K562 (cell line): Measurements from ENCODE around the gene CCDC27. TPM values are rescaled to one million over a fixed set of nuclear protein-coding genes. Genes with fewer than 3 reads are reported as not detected.

Experiments
- ATF2 ChIP-seq: sonication (generic); formaldehyde crosslinking; IDR thresholded peaks from 2 replicates; pipeline ENCODE4 v1.8.1; 2022; ENCODE audit warnings: missing genetic modification reagents
- BRCA1 ChIP-seq, 2 experiments: fragments of 450-650 bp in 1 of 2; sonication (generic) in 1 of 2; formaldehyde crosslinking in 1 of 2; IDR thresholded peaks; 2 replicates each; pipeline versions ENCODE4 v1.5.0 to v1.6.1; 2017 to 2020; ENCODE audit warnings: mild to moderate bottlenecking in 1 of 2, missing genetic modification reagents in 1 of 2
- CBX2 ChIP-seq: fragments of 200-600 bp; sonication (generic); IDR thresholded peaks from one replicate; pipeline ENCODE4 v1.6.1; 2012; ENCODE audit warnings: mild to moderate bottlenecking, low read length, inconsistent platforms; ENCODE audit not compliant: insufficient read depth, poor library complexity, severe bottlenecking
- CCNT2 ChIP-seq: IDR thresholded peaks from 2 replicates; pipeline ENCODE4 v1.6.1; 2011; ENCODE audit warnings: borderline replicate concordance, low read depth, mild to moderate bottlenecking, moderate library complexity, mixed read lengths, low read length; ENCODE audit not compliant: insufficient read length; ENCODE audit errors: extremely low read depth
- CTCFL ChIP-seq: IDR thresholded peaks from 2 replicates; pipeline ENCODE4 v1.6.1; 2011; ENCODE audit warnings: borderline replicate concordance, low read depth, mild to moderate bottlenecking, moderate library complexity, low read length; ENCODE audit not compliant: insufficient read depth, poor library complexity, severe bottlenecking
- DACH1 ChIP-seq: fragments of 450-650 bp; IDR thresholded peaks from 2 replicates; pipeline ENCODE4 v1.6.1; 2018; ENCODE audit not compliant: partially characterized antibody
- GTF2E2 ChIP-seq: fragments of 200-800 bp; sonication (Bioruptor generic); IDR thresholded peaks from 2 replicates; pipeline ENCODE4 v1.6.1; 2016; ENCODE audit warnings: missing genetic modification characterization, missing compliant biosample characterization
- HDAC2 ChIP-seq: fragments of 450-650 bp; IDR thresholded peaks from 2 replicates; pipeline ENCODE4 v1.6.1; 2016; ENCODE audit warnings: mild to moderate bottlenecking
- LEF1 ChIP-seq: fragments of 450-650 bp; IDR thresholded peaks from 2 replicates; pipeline ENCODE4 v1.6.1; 2016; ENCODE audit warnings: mild to moderate bottlenecking
- NEUROD1 ChIP-seq: fragments of 150-350 bp; IDR thresholded peaks from 2 replicates; pipeline ENCODE4 v1.6.1; 2014; ENCODE audit warnings: borderline replicate concordance, low read length, low read depth; ENCODE audit not compliant: partially characterized antibody
- NFIC ChIP-seq: fragments of 450-650 bp; IDR thresholded peaks from 2 replicates; pipeline ENCODE4 v1.6.1; 2017; ENCODE audit warnings: mild to moderate bottlenecking, inconsistent platforms
- RAD21 ChIP-seq, 2 experiments: fragments of 250-450 bp in 1 of 2; fragments of 450-650 bp in 1 of 2; sonication (Bioruptor Pico) in 1 of 2; formaldehyde crosslinking in 1 of 2; IDR thresholded peaks in 1 of 2; conservative IDR thresholded peaks in 1 of 2; 2 replicates each; pipeline versions ENCODE4 v1.4.0 to v1.8.0; 2020 to 2022; ENCODE audit warnings: mild to moderate bottlenecking in 2 of 2, moderate library complexity in 1 of 2
- SAP30 ChIP-seq: fragments of 200-600 bp; sonication (generic); IDR thresholded peaks from 2 replicates; pipeline ENCODE4 v1.6.1; 2012; ENCODE audit warnings: borderline replicate concordance, low read depth, mild to moderate bottlenecking, moderate library complexity, low read length, control low read depth, inconsistent platforms; ENCODE audit not compliant: insufficient read depth, poor library complexity, severe bottlenecking
- SLC30A9 ChIP-seq: fragments of 250-450 bp; sonication (Bioruptor Pico); IDR thresholded peaks from 2 replicates; pipeline ENCODE4 v1.8.0; 2022; ENCODE audit warnings: mild to moderate bottlenecking, moderate library complexity
- SRF ChIP-seq, 2 experiments: fragments of 250-450, 450-650 bp in 1 of 2; sonication (Bioruptor Pico) in 1 of 2; sonication (generic) in 1 of 2; formaldehyde crosslinking; IDR thresholded peaks; 2 replicates each; pipeline versions ENCODE4 v1.5.0 to v1.5.1; 2020 to 2022; ENCODE audit warnings: mild to moderate bottlenecking in 1 of 2, missing genetic modification reagents in 1 of 2
- TAF9B ChIP-seq: fragments of 450-650 bp; IDR thresholded peaks from 2 replicates; pipeline ENCODE4 v1.6.1; 2018; ENCODE audit warnings: mild to moderate bottlenecking; ENCODE audit not compliant: partially characterized antibody
- ZBTB12 ChIP-seq: fragments of 250-450 bp; sonication (Bioruptor Pico); IDR thresholded peaks from 2 replicates; pipeline ENCODE4 v1.4.0; 2020
- ZNF395 ChIP-seq: fragments of 200-800 bp; sonication (Bioruptor generic); IDR thresholded peaks from 2 replicates; pipeline ENCODE4 v1.6.1; 2017; ENCODE audit warnings: missing genetic modification characterization, missing compliant biosample characterization
- ZNF444 ChIP-seq: fragments of 250-450 bp; sonication (Bioruptor Pico); IDR thresholded peaks from 2 replicates; pipeline ENCODE4 v1.4.0; 2020; ENCODE audit warnings: mild to moderate bottlenecking, moderate library complexity
- ZNF695 ChIP-seq: fragments of 450-650 bp; formaldehyde crosslinking; IDR thresholded peaks from 2 replicates; pipeline ENCODE4 v1.4.0; 2020; ENCODE audit warnings: mild to moderate bottlenecking, moderate library complexity
- polyA plus RNA-seq, 8 experiments: library from polyadenylated mRNA; depleted of rRNA in 4 of 8; stranded (reverse) in 5 of 8; unstranded in 3 of 8; fragments of >200 nt; fragmentation: Nextera tagmentation in 2 of 8; fragmentation: Illumina TruSeq in 1 of 8; extraction: Ambion mirVana in 2 of 8; extraction: Trizol in 1 of 8; gene quantifications; 2 replicates each; pipeline versions ENCODE4 v1.2.1 to v1.2.3, GENCODE V29; 2011 to 2014; ENCODE audit warnings: inconsistent platforms in 1 of 8, missing spikeins in 1 of 8
- total RNA-seq, 7 experiments: library from RNA; depleted of rRNA in 6 of 7; stranded (reverse); fragments of >200 nt in 6 of 7; fragmentation: Illumina TruSeq in 2 of 7; extraction: Trizol in 2 of 7; gene quantifications; 2 replicates each; pipeline versions ENCODE4 v1.2.1 to v1.2.3, GENCODE V29; 2011 to 2021; ENCODE audit warnings: low replicate concordance in 1 of 7

The CCDC27 gene
- total and polyA plus RNA-seq, 9 of the 15 experiments (the other 6 are each of a cell fraction or from before 2014, with no cell fraction given): 0.01 to 0.04 TPM; not detected in 7

GRCh38 chr1:3774946-3775489 is 22.8 kb downstream of the CCDC27 start (continued):
- peak; percentile 93 for TF ChIP-seq ZNF395
- TF ChIP-seq NEUROD1: peak; percentile 84
- no peak for TF ChIP-seq SLC30A9 (CRISPR knock-in tag)
- no peak for TF ChIP-seq ZNF444 (CRISPR knock-in tag)
- TF ChIP-seq SRF (CRISPR knock-in tag; IDR thresholded peaks at IDR 0.05): peak in 1 of 2 experiments; percentile 83; a peak in 1 of 4 replicates
- no peak for TF ChIP-seq GTF2E2 (tag)
- peak; percentile 83 for TF ChIP-seq HDAC2
- TF ChIP-seq NFIC: peak; percentile 89
- peak; percentile 77 for TF ChIP-seq CCNT2
- TF ChIP-seq CBX2: no peak
- no peak for TF ChIP-seq BRCA1 (IDR thresholded peaks at IDR 0.05)
- no peak for TF ChIP-seq BRCA1 (CRISPR knock-in tag; IDR thresholded peaks at IDR 0.05)
- TF ChIP-seq LEF1: peak; percentile 29
- TF ChIP-seq ATF2: no peak
- no peak for TF ChIP-seq ZBTB12 (CRISPR knock-in tag)
- TF ChIP-seq DACH1: peak; percentile 41
- TF ChIP-seq SAP30: no peak
- TF ChIP-seq RAD21 (CRISPR knock-in tag; conservative IDR thresholded peaks at IDR 0.05 in 1 of 2, IDR thresholded peaks at IDR 0.05 in 1 of 2): peak in 1 of 2 experiments; percentile 18; a peak in 3 of 4 replicates
- TF ChIP-seq ZNF695: no peak
- TF ChIP-seq CTCFL: no peak
- no peak for TF ChIP-seq TAF9B
